WERI-Rb-1 (cell line): Measurements from ENCODE around the gene HGS.

Source experiments
- DNase-seq: peaks from one replicate; pipeline ENCODE4 v3.0.0-alpha.2; 2020
- H3K27ac ChIP-seq: fragments of 250-450 bp; sonication (Bioruptor Pico); 2 replicates; pipeline ENCODE4 v1.5.1; 2020; ENCODE audit warnings: mild to moderate bottlenecking, moderate library complexity
- H3K27me3 ChIP-seq: fragments of 250-450 bp; sonication (Bioruptor Pico); 2 replicates; pipeline ENCODE4 v1.5.1; 2021; ENCODE audit warnings: mild to moderate bottlenecking, low read depth, moderate library complexity; ENCODE audit not compliant: insufficient read depth, severe bottlenecking
- H3K36me3 ChIP-seq: fragments of 250-450 bp; sonication (Bioruptor Pico); 2 replicates; pipeline ENCODE4 v1.5.1; 2020; ENCODE audit warnings: mild to moderate bottlenecking, moderate library complexity
- H3K4me3 ChIP-seq: 2 replicates; pipeline ENCODE4 v1.5.1; 2011; ENCODE audit warnings: low read depth, mild to moderate bottlenecking, control low read depth, low read length
- H3K9me3 ChIP-seq: fragments of 250-450 bp; sonication (Bioruptor Pico); 2 replicates; pipeline ENCODE4 v1.5.1; 2021; ENCODE audit warnings: mild to moderate bottlenecking, moderate library complexity; ENCODE audit not compliant: severe bottlenecking
- TF ChIP-seq, protein P1 (sequence below): IDR thresholded peaks from 2 replicates; pipeline ENCODE4 v1.5.1; 2011; ENCODE audit warnings: low read depth, mild to moderate bottlenecking, control low read depth, inconsistent platforms, low read length

HGS gene

DNA sequence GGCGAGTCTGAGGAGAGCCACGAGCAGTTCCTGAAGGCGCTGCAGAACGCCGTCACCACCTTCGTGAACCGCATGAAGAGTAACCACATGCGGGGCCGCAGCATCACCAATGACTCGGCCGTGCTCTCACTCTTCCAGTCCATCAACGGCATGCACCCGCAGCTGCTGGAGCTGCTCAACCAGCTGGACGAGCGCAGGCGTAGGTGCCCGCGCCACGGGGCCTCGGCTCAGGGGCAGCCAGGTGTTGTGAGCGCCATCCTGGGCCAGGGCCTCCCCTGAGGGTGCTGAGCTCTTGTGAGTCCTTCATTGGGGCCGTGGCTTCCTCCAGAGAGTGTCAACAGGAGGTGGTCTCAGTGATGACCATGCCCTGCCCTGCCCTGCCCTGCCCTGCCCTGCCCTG, 12.0 kb downstream of the HGS start:
- H3K27me3 ChIP-seq: no peaks in the 10 kb centered on the region
- no peak overlapping the region for H3K4me3 ChIP-seq
- no peaks in the 10 kb centered on the region for H3K9me3 ChIP-seq
- DNase-seq: no peak
- H3K27ac ChIP-seq: no peak overlapping the region
- peaks cover 96% of the 10 kb centered on the region for H3K36me3 ChIP-seq
- TF ChIP-seq, protein P1, sequence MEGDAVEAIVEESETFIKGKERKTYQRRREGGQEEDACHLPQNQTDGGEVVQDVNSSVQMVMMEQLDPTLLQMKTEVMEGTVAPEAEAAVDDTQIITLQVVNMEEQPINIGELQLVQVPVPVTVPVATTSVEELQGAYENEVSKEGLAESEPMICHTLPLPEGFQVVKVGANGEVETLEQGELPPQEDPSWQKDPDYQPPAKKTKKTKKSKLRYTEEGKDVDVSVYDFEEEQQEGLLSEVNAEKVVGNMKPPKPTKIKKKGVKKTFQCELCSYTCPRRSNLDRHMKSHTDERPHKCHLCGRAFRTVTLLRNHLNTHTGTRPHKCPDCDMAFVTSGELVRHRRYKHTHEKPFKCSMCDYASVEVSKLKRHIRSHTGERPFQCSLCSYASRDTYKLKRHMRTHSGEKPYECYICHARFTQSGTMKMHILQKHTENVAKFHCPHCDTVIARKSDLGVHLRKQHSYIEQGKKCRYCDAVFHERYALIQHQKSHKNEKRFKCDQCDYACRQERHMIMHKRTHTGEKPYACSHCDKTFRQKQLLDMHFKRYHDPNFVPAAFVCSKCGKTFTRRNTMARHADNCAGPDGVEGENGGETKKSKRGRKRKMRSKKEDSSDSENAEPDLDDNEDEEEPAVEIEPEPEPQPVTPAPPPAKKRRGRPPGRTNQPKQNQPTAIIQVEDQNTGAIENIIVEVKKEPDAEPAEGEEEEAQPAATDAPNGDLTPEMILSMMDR: no peak

DNA sequence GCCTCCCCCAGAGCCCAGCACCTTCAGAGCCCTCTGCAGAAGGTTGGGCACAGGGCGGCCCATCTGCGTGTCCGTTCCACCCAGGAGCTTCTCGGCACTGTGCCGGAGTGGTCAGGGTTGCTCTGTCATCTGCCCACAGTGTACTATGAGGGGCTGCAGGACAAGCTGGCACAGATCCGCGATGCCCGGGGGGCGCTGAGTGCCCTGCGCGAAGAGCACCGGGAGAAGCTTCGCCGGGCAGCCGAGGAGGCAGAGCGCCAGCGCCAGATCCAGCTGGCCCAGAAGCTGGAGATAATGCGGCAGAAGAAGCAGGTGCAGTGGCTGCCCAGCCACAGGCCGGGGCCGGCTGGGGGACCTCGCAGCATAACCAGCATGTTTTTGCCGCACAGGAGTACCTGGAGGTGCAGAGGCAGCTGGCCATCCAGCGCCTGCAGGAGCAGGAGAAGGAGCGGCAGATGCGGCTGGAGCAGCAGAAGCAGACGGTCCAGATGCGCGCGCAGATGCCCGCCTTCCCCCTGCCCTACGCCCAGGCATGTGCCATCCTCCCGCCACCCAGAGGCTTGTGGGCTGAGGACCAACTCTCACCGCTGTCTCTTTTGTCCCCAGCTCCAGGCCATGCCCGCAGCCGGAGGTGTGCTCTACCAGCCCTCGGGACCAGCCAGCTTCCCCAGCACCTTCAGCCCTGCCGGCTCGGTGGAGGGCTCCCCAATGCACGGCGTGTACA, 12.6 kb downstream of the HGS start:
- Histone ChIP-seq H3K36me3 (peaks cover 96% of the 10 kb centered on the region), H3K27ac (no peak overlapping the region; the same call in 1 of the 2 replicates), H3K27me3 (no peaks in the 10 kb centered on the region), H3K4me3 (no peak overlapping the region), H3K9me3 (no peaks in the 10 kb centered on the region)
- no peak for DNase-seq
- TF ChIP-seq, protein P1: no peak

DNA sequence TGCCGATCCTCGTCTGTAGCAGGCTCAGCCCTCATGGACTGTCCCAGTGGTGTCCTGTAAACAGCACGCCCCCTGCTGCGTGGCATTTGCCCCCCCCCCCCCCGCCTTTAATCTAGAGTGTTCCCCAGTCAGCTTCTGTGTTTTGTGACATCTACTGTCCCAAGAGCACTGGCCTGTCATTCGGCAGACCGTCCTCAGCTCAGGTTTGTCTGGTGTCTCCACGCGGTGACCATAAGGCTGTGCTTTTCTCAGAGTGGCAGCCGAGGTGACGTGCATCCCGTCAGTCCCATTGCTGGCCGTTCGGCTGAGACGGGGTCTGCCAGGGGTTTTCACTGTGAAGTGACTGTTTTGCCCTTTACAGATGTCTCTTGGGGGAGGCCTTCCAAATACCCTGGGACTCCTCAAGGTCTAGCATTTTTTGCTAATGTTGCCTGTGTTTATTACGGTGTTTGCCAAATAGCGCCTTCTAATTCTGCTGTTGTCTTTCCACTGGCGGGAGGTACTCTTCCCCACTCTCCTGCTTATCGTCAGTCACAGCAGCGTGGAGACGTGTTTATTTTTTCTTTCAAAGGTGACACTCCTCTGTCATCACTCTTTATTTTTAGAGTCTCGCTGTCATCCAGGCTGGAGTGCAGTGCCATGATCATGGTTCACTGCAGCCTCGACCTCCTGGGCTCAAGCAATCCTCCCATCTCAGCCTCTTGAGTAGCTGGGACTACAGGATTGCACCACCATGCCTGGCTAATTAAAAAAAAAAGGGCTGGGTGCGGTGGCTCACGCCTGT, 13.6 kb downstream of the HGS start:
- no peak for DNase-seq
- H3K36me3 ChIP-seq: peaks cover 96% of the 10 kb centered on the region
- no peak overlapping the region for H3K27ac ChIP-seq
- H3K4me3 ChIP-seq: no peak overlapping the region
- TF ChIP-seq, protein P1: no peak
- H3K9me3 ChIP-seq: no peaks in the 10 kb centered on the region
- no peaks in the 10 kb centered on the region for H3K27me3 ChIP-seq

DNA sequence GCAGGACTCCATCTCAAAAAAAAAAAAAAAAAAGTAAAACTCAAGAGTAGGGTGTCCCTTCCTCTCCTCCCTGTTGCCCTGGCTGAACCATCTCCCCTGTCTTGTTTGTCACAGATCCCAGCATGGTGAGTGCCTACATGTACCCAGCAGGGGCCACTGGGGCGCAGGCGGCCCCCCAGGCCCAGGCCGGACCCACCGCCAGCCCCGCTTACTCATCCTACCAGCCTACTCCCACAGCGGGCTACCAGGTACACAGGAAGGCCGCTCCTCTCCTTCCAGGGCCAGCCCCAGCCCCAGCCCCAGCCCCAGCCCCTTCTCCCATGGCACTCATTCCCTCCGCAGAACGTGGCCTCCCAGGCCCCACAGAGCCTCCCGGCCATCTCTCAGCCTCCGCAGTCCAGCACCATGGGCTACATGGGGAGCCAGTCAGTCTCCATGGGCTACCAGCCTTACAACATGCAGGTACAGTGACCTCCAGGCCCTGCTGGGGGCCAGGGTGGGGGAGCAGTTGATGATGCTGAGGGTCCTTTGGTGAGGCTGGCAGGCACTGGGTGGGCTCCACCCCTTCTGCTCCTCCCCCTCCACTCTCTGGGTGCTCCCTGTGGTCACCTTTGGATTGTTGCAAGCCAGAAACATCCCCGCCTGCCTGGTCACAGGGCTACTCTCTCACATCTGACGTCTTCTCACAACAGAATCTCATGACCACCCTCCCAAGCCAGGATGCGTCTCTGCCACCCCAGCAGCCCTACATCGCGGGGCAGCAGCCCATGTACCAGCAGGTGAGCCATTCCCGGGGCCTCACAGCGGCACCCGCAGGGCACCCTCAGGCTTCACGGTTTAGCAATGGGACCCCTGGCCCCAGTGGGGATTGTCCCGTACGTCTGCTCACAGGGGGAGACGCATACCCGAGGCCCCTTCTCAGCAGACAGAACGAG, 16.8 kb downstream of the HGS start:
- no peak overlapping the region for H3K4me3 ChIP-seq
- DNase-seq: no peak
- H3K27ac ChIP-seq: peak overlapping the region; percentile 97; the same call in 1 of the 2 replicates
- TF ChIP-seq, protein P1: no peak
- peaks cover 95% of the 10 kb centered on the region for H3K36me3 ChIP-seq
- H3K27me3 ChIP-seq: no peaks in the 10 kb centered on the region
- H3K9me3 ChIP-seq: no peaks in the 10 kb centered on the region

DNA sequence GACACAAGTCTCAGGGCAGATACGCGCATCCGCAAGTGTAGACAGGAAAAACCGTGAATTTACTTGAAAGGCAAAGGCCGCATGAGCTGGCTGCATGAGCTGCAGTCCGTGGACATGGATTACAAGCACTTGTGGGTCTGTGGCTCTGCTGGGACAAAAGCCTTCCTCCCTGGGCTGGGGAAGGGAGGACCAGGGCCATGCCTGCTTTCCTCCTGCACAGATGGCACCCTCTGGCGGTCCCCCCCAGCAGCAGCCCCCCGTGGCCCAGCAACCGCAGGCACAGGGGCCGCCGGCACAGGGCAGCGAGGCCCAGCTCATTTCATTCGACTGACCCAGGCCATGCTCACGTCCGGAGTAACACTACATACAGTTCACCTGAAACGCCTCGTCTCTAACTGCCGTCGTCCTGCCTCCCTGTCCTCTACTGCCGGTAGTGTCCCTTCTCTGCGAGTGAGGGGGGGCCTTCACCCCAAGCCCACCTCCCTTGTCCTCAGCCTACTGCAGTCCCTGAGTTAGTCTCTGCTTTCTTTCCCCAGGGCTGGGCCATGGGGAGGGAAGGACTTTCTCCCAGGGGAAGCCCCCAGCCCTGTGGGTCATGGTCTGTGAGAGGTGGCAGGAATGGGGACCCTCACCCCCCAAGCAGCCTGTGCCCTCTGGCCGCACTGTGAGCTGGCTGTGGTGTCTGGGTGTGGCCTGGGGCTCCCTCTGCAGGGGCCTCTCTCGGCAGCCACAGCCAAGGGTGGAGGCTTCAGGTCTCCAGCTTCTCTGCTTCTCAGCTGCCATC, 17.7 kb downstream of the HGS start:
- H3K27ac ChIP-seq: peak overlapping the region; percentile 97
- no peak for DNase-seq
- peak overlapping the region; percentile 68 for H3K4me3 ChIP-seq
- H3K27me3 ChIP-seq: no peaks in the 10 kb centered on the region
- no peaks in the 10 kb centered on the region for H3K9me3 ChIP-seq
- TF ChIP-seq, protein P1: peak; percentile 46
- H3K36me3 ChIP-seq: peaks cover 95% of the 10 kb centered on the region
